A172 (cell line): ENCODE results near the gene POLR3K. TPM values are rescaled to one million over a fixed set of nuclear protein-coding genes. Genes with fewer than 3 reads are reported as not detected.
"Not testable (repeated sequence)": the region's sequence is repeated elsewhere in the genome, so short reads cannot be mapped to it uniquely, and the experiment has no call there.

Experiments
- DNase-seq: peaks from one replicate; pipeline ENCODE4 v3.0.0-alpha.2; 2015; ENCODE audit warnings: low spot score
- total RNA-seq: library from RNA; depleted of rRNA; stranded (reverse); fragments of >200 nt; shearing (Covaris generic); gene quantifications from 2 replicates; pipeline ENCODE4 v1.2.3, GENCODE V29; 2014

POLR3K gene
- total RNA-seq, 1 experiment from 2014 or later, result 15.9 TPM

- DNase-seq, result not testable (repeated sequence)
These were observed 6.9 kb downstream of the POLR3K start for GRCh38 chr16:46510-46909.

DNA sequence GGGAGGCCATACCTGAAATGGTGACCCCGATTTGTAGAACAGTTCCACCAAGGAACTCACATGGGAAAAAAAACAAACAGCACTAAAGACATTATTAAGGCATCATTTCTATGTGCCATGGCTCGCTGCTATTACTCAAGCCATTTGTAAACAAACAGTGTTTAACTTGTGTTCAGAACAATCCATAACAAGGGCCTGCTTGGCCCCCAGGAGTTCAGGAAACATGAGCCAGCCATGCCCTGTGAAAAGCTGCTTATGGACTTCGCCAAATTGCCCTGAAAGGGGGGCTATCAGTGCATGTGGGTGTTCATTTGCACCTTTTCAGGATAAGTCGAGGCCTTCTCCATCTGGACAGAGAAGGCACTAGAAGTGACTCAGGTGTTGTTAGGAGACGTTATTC lies 8.0 kb downstream of the POLR3K start:
- no peak for DNase-seq

GRCh38 chr16:44655-45054 lies 8.8 kb downstream of the POLR3K start:
- no peak for DNase-seq

- DNase-seq, result no peak
These were observed 10.1 kb downstream of the POLR3K start for GRCh38 chr16:43294-43693.

- no peak for DNase-seq
These were observed 10.7 kb downstream of the POLR3K start for GRCh38 chr16:42691-43090.

- DNase-seq, result no peak
These were observed 11.3 kb downstream of the POLR3K start for GRCh38 chr16:42069-42457.

- DNase-seq, result no peak
These were observed 11.9 kb downstream of the POLR3K start for GRCh38 chr16:41439-42068.

DNA sequence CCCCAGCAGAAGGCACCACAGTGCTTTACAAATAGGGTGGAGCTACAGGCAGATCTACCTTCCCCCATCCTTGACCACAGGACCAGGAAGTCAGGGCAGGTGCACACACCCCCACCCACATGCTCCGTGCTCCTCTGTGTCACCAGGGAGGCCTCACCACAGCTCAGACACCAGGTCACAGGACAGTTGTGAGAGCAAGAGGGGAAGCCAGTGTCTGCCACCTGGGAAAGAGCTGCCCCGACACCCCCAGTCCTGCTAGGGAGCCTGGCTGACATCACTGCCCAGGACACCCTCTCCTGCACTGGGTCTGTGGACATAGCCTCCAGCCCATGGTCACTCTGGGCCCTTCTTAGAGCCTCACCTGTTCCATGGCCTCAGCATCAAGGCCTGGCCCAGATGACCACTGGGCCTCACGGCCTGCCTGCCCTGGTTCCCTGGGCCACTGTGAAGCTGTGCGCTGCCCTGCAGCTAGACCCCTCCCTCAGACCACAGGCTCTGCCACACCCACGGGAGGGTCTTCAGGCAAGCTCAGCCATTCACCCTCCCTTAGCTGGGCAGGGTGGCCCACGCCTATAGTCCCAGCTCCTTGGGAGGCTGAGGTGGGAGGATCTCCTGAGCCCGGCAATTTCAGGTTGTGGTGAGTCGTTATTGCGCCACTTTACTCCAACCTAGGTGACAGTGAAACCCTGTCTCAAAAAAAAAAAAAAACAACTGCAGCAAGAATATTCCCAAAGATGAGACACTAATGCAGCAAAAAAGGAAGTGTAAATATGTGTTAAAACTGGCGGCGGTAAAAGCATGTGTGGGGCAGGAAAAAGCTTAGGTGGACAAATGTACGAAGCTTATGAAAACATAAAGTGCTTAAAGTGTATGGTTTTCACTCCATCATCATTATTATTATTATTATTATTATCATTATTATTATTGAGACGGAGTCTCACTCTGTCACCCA lies 14.2 kb downstream of the POLR3K start:
- DNase-seq, result no peak

DNA sequence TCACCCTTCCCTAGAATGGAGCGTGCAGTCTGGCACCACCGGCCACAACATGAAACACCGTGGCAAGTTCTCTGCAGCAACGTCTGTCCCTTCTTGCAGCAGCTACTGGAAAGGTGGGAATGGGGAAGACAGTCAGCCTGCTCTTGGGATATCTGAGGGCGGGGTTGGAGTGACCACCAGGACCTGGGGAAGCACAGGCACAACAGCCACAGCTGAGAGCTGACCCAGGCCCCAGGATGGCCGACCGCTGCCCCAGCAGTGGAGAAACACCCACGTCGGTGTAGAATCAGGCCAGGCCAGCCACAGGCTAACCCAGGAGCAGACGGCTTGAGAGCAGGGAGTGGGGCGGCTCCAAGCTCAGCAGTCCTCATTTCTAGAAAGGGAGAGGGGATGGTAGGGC lies 15.2 kb downstream of the POLR3K start:
- DNase-seq, result not testable (repeated sequence)

- no peak for DNase-seq
These were observed 15.9 kb downstream of the POLR3K start for GRCh38 chr16:37511-37910.

DNA sequence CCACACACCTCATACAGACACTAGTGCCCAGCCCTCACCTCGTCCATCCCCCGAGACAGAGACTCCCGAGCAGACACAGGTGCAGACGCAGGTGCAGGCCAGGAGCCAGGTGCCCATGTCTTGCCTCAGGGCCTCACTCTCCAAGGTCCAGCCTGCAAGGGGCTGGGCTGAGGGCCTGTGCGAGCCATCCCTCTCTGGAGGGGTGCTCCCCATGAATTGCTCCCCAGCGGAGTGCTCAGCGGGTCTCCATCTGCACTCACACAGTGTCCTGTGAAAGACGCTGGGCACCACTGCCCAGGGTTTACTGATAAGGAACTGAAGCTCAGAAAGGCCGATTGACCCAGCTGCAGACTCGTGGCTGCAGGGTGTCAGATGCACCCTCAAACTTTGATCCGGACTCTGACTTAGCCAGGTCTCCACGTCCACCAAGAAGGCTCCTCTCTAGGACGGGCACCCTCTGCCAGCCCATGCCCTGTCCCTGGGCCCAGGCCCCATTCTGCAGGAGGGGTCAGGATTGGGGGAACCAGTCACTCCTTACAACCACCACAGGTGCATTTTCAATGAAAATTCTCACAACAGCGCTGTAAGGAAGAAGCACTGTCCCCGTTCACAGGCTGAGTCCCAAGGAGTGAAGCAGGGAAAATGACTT lies 16.9 kb downstream of the POLR3K start:
- DNase-seq, result no peak

DNA sequence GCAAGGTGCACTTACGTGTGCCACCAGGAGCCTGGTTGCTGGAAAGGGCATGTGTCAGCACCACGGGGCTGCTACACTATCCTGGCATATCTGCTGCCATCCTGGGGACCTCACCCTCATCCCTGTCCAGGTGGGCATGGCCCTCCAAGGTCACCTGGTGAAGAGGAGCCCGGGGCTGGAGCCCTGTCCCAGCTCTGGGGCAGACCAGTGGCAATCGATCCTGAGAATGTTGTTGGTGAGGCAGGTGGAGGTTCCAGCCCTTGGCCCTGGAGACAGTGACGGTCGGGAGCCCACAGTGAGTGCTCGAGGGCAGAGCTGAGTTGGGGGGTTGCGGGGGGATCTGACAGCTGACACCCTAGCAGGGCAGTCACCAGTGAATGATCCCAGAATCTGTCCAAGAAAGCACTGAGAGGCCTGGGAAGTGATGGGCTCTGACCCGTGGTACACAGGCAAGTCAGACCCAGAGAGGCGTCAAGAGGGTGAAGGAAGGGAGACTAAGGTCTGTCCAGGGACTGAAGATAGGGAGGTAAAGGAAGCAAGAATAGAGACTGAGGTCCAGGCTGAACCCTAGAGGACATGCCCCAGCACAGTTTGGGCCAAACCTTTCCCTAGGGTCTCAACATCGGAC lies 17.6 kb downstream of the POLR3K start:
- DNase-seq, result no peak

- DNase-seq, result no peak
These were observed 18.3 kb downstream of the POLR3K start for GRCh38 chr16:35011-35677.

GRCh38 chr16:34648-34987 lies 18.8 kb downstream of the POLR3K start:
- DNase-seq, result no peak

DNA sequence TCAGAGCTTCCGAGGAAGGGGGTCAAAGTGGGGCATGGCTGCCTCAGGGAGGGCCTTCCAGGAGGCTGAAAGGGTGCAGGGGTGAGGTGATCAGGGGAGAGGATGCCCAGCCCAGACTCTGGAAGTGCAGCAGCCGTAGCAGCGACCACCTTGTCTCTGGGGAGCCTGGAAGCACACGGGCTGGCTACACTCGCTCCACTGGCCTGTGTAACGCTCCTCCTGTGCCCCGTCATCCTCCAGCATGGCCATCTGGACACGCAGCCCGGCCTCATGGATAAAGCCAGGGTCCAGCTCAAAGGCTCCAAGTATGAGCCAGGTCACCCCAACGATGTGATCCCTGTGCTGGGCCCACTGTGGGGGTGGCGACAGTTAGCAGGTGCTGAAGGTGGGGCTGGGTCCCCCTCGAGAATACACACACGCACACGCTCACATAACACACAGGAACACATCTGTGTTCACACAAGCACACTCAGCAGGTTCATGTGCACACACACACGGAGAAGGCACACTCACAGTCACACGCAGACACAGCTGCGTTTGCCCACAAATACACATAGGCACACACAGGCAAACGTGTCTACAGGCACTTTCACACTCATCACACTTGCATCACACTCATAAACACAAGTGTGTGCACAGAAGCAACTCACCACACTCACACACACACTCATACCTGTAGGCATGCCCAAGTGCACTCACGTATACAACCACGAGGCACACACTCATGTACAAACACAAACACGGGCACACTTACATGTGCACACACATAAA lies 19.3 kb downstream of the POLR3K start:
- no peak for DNase-seq

GRCh38 chr16:33154-33876 lies 20.1 kb downstream of the POLR3K start:
- DNase-seq, result not testable (repeated sequence)

- not testable (repeated sequence) for DNase-seq
These were observed 22.8 kb downstream of the POLR3K start for GRCh38 chr16:30627-31026.

GRCh38 chr16:25926-26348 lies 27.5 kb downstream of the POLR3K start:
- DNase-seq, result not testable (repeated sequence)

DNA sequence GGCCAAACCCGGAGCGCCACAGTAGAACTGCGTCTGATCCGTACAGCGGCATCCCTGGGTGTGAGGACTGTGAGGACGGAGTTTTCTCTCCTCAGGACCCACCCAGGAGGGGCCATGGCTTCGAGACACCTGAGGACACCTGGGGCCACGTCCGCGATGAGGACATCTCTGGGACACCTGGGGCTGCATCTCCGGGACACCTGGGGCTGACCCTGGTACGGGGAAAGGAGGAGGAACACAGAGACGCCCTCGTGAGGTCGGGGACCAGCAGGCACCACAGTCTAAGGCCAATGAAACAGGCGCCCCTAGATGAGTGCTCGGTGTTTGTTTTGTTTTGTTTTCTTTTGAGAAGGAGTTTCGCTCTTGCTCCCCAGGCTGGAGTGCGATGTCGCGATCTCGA lies 29.3 kb downstream of the POLR3K start:
- not testable (repeated sequence) for DNase-seq

DNA sequence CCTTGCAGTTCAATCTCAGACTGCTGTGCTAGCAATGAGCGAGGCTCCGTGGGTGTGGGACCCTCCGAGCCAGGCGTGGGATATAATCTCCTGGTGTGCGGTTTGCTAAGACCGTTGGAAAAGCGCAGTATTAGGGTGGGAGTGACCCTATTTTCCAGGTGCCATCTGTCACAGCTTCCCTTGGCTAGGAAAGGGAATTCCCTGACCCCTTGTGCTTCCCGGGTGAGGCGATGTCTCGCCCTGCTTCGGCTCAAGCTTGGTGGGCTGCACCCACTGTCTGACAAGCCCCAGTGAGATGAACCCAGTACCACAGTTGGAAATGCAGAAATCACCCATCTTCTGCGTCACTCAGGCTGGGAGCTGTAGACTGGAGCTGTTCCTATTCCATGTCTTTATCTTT lies 32.5 kb downstream of the POLR3K start:
- DNase-seq, result not testable (repeated sequence)
